ENCODE data around the gene ACAP3. TPM values are rescaled to one million over a fixed set of nuclear protein-coding genes. Genes with fewer than 3 reads are reported as not detected.

Gene ACAP3
- total and polyA plus RNA-seq, 3 experiments from 2014 or later: 6.9 to 38.8 (median 36.4) TPM

GRCh38 chr1:1353389-1354151, 45.8 kb upstream of the ACAP3 start:
- Histone ChIP-seq H3K27ac (ENCODE audit: low read depth, low read length) (no peak overlapping the region), H3K9me3 (ENCODE audit: low read length) (no peaks in the 10 kb centered on the region), H3K36me3 (ENCODE audit: insufficient read depth, low read length) (no peaks in the 10 kb centered on the region), H3K4me1 (ENCODE audit: insufficient read depth, low read length) (peaks cover 17% of the 10 kb centered on the region), H3K27me3 (ENCODE audit: insufficient read depth, low read length, poor library complexity, severe bottlenecking) (peaks cover 4% of the 10 kb centered on the region), H3K4me3 (ENCODE audit: low read length) (no peak overlapping the region)
- Mint-ChIP-seq H3K27ac (peak overlapping the region in 1 of 8 donors; percentile 19), H3K4me1 (peaks cover 5 to 31% (median 9%) of the 10 kb centered on the region in 3 donors), H3K36me3 (no peaks in the 10 kb centered on the region), H3K9me3 (no peaks in the 10 kb centered on the region), H3K27me3 (peaks cover 3 to 21% of the 10 kb centered on the region in 2 donors), H3K4me3 (peak overlapping the region in 4 of 7 donors; percentile 28 to 65 (median 48))
- CTCF ChIA-PET: interaction anchor here (5.0 kb wide), 1 partner anchor 19 kb away, joined by 19 read pairs; no protein-coding TSS in a partner anchor
- DNase-seq: no peak
- POLR2A ChIA-PET: interaction anchor here (0.6 to 1.1 kb wide), 4 partner anchors 18 to 238 kb away, joined by 3 read pairs; partner anchors contain the start of gene C1orf159

- ChIA-PET CTCF (interaction anchor here (5.0 kb wide), 1 partner anchor 19 kb away, joined by 19 read pairs; no protein-coding TSS in a partner anchor), POLR2A (interaction anchor here (0.6 to 1.4 kb wide), 2 partner anchors 19 to 106 kb away, joined by 4 read pairs; no protein-coding TSS in a partner anchor)
- peaks cover 4% of the 10 kb centered on the region for H3K27me3 ChIP-seq (ENCODE audit: insufficient read depth, low read length, poor library complexity, severe bottlenecking)
- Mint-ChIP-seq H3K27me3 (peaks cover 2 to 21% of the 10 kb centered on the region in 2 donors), H3K4me1 (peaks cover 7 to 33% (median 9%) of the 10 kb centered on the region in 3 donors), H3K9me3 (no peaks in the 10 kb centered on the region), H3K4me3 (peak overlapping the region; percentile 46 to 83 (median 67)), H3K27ac (peak overlapping the region in 5 of 8 donors; percentile 19 to 82 (median 61)), H3K36me3 (no peaks in the 10 kb centered on the region)
- DNase-seq: no peak
- H3K4me1 ChIP-seq (ENCODE audit: insufficient read depth, low read length): peaks cover 17% of the 10 kb centered on the region
- no peaks in the 10 kb centered on the region for H3K9me3 ChIP-seq (ENCODE audit: low read length)
- no peaks in the 10 kb centered on the region for H3K36me3 ChIP-seq (ENCODE audit: insufficient read depth, low read length)
- no peak overlapping the region for H3K4me3 ChIP-seq (ENCODE audit: low read length)
- H3K27ac ChIP-seq (ENCODE audit: low read depth, low read length): no peak overlapping the region
Observed at GRCh38 chr1:1352786-1353388, 45.2 kb upstream of the ACAP3 start.

DNA sequence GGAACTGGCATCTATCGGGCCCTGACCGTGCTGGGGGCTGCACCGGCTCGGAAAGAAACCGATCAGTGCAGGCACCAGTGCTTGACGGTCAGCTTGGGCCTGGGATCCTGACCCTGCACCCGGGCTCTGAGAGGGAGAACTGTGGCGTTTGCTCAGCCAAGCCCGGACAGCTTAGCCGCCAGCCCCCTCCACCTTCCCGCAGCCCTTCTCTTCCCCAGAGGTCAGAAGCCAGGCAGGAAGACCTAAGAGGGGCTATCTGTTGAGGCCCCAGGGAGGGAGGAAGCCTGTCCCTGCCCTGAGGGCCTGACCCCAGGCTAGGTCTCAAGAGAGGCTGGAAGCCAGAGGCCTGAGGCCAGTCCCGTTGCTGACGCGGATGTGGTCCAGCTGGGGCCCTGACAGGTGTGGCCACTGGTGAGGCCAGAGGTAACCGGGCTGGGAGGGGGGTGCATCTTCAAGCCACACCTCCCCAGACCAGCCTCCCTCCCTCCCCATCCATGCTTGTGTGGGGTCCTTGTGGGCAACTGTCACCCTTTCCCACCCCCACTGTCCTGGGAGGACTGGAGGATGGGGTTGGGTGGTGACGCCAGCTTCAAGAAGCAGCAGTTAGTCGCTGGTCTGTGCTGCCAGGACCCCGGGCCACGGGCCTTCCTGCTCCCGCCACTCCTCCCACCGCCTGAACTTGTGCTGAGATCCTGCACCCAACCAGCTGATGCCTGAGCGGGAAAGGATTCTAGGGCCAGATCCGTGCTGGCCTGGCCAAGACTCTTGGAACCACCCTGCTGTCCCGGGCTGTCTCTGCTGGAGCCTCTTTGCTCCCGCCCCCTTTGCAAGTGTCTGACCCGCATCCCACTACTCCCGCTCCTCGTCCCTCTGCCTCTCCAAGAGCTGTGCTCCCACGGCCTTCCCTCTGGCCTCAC, 44.0 kb upstream of the ACAP3 start:
- no peak for DNase-seq
- Histone ChIP-seq H3K27ac (ENCODE audit: low read depth, low read length) (no peak overlapping the region), H3K4me1 (ENCODE audit: insufficient read depth, low read length) (peaks cover 25% of the 10 kb centered on the region), H3K36me3 (ENCODE audit: insufficient read depth, low read length) (no peaks in the 10 kb centered on the region), H3K4me3 (ENCODE audit: low read length) (no peak overlapping the region), H3K9me3 (ENCODE audit: low read length) (no peaks in the 10 kb centered on the region), H3K27me3 (ENCODE audit: insufficient read depth, low read length, poor library complexity, severe bottlenecking) (peaks cover 4% of the 10 kb centered on the region)
- H3K27me3 Mint-ChIP-seq: peaks cover 2 to 17% of the 10 kb centered on the region in 2 donors
- H3K9me3 Mint-ChIP-seq: no peaks in the 10 kb centered on the region
- H3K36me3 Mint-ChIP-seq: no peaks in the 10 kb centered on the region
- CTCF ChIA-PET: interaction anchor here (5.0 kb wide), 1 partner anchor 20 kb away, joined by 19 read pairs; no protein-coding TSS in a partner anchor
- POLR2A ChIA-PET: interaction anchor here (1.4 kb wide), 1 partner anchor 20 kb away, joined by 4 read pairs; no protein-coding TSS in a partner anchor
- peaks cover 14 to 39% (median 15%) of the 10 kb centered on the region in 3 donors for H3K4me1 Mint-ChIP-seq
- H3K4me3 Mint-ChIP-seq: peak overlapping the region; percentile 50 to 84 (median 67)
- peak overlapping the region in 6 of 8 donors; percentile 61 to 97 (median 66) for H3K27ac Mint-ChIP-seq

DNA sequence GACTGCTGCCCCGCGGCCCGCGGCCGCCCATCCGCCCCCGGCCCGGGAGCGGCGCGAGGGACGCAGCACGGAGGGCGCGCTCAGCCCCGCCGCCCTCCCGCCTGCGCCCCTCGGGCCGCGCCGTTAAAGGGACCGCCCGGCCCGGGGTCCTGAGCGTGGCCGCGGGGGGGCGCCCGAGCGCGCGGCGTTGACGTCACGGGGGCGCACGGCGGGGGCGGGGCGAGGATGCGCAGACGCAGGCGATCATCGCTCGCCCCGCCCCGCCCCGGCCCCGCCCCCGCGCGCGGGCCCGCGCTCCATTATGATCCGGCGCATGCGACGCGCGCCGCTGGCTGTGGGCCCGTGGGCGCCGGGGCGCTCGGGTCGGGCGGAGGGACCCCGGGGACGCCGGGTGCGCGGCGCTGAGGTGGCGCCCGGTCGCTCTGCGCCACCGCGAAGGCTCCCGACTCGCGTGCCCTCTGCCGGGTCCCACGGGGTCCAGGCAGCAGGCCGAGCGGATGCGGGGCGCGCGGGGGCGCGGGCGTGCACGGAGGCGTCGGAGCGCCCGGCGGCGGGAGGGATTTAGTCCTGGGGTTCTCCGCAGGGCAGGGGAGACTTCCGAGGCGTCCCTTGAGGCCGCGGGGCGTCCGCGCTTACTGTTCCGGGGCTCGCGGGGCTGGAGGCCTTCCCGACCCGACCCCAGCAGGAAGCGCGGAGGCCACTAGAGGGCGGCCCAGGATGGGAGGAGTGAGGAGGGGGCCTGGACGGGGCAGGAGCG, 41.7 kb upstream of the ACAP3 start, which contains the start of gene DVL1:
Gene DVL1, minus strand, starts transcription at position 163 of the 757 bp plus-strand sequence. CDS start 353 bp downstream, outside the sequence.
- POLR2A ChIA-PET: interaction anchor here (1.2 kb wide), 1 partner anchor 22 kb away, joined by 3 read pairs; no protein-coding TSS in a partner anchor
- H3K27me3 Mint-ChIP-seq: peaks cover 0 to 17% of the 10 kb centered on the region in 2 donors
- H3K4me1 ChIP-seq (ENCODE audit: insufficient read depth, low read length): peaks cover 28% of the 10 kb centered on the region

GRCh38 chr1:1348420-1349255, 40.9 kb upstream of the ACAP3 start:
- Mint-ChIP-seq H3K27me3 (peaks cover 0 to 11% of the 10 kb centered on the region in 2 donors), H3K27ac (peak overlapping the region in 4 of 8 donors; percentile 9 to 73 (median 50)), H3K4me1 (peaks cover 14 to 39% (median 16%) of the 10 kb centered on the region in 3 donors), H3K4me3 (peak overlapping the region; percentile 52 to 87 (median 78)), H3K9me3 (no peaks in the 10 kb centered on the region), H3K36me3 (no peaks in the 10 kb centered on the region)
- H3K9me3 ChIP-seq (ENCODE audit: low read length): no peaks in the 10 kb centered on the region
- DNase-seq: no peak
- ChIA-PET POLR2A (interaction anchor here (1.2 kb wide), 1 partner anchor 23 kb away, joined by 3 read pairs; no protein-coding TSS in a partner anchor), CTCF (interaction anchor here (1.0 to 1.4 kb wide), 4 partner anchors 23 to 43 kb away, joined by 3 to 7 read pairs (median 6); no protein-coding TSS in a partner anchor)
- H3K27me3 ChIP-seq (ENCODE audit: insufficient read depth, low read length, poor library complexity, severe bottlenecking): peaks cover 4% of the 10 kb centered on the region
- peak overlapping the region; percentile 50 for H3K4me3 ChIP-seq (ENCODE audit: low read length)
- H3K36me3 ChIP-seq (ENCODE audit: insufficient read depth, low read length): no peaks in the 10 kb centered on the region
- H3K4me1 ChIP-seq (ENCODE audit: insufficient read depth, low read length): peaks cover 21% of the 10 kb centered on the region
- H3K27ac ChIP-seq (ENCODE audit: low read depth, low read length): peak overlapping the region; percentile 61

More for the DNA sequence above, 41.7 kb upstream of the ACAP3 start, which contains the start of gene DVL1:
- H3K36me3 Mint-ChIP-seq: no peaks in the 10 kb centered on the region
- DNase-seq: peak; percentile 68 to 81 (median 75)
- peak within 1 kb of the TSS; percentile 52 to 87 (median 78) for H3K4me3 Mint-ChIP-seq
- H3K27ac Mint-ChIP-seq: peak within 1 kb of the TSS in 4 of 8 donors; percentile 9 to 73 (median 50)
- Histone ChIP-seq H3K36me3 (ENCODE audit: insufficient read depth, low read length) (no peaks in the 10 kb centered on the region), H3K27ac (ENCODE audit: low read depth, low read length) (peak within 1 kb of the TSS; percentile 69), H3K9me3 (ENCODE audit: low read length) (no peaks in the 10 kb centered on the region), H3K4me3 (ENCODE audit: low read length) (peak within 1 kb of the TSS; percentile 50), H3K27me3 (ENCODE audit: insufficient read depth, low read length, poor library complexity, severe bottlenecking) (peaks cover 4% of the 10 kb centered on the region)
- CTCF ChIA-PET: interaction anchor here (1.3 kb wide), 1 partner anchor 22 kb away, joined by 7 read pairs; no protein-coding TSS in a partner anchor
- H3K9me3 Mint-ChIP-seq: no peaks in the 10 kb centered on the region
- H3K4me1 Mint-ChIP-seq: peaks cover 14 to 46% (median 16%) of the 10 kb centered on the region in 3 donors

GRCh38 chr1:1347663-1348419, 40.1 kb upstream of the ACAP3 start:
- H3K4me1 Mint-ChIP-seq: peaks cover 13 to 32% (median 16%) of the 10 kb centered on the region in 3 donors
- CTCF ChIA-PET: interaction anchor here (1.0 to 2.1 kb wide), 5 partner anchors 24 to 42 kb away, joined by 3 to 7 read pairs (median 6); no protein-coding TSS in a partner anchor
- peak overlapping the region; percentile 61 for H3K27ac ChIP-seq (ENCODE audit: low read depth, low read length)
- peaks cover 4% of the 10 kb centered on the region for H3K27me3 ChIP-seq (ENCODE audit: insufficient read depth, low read length, poor library complexity, severe bottlenecking)
- DNase-seq: no peak
- H3K36me3 ChIP-seq (ENCODE audit: insufficient read depth, low read length): no peaks in the 10 kb centered on the region
- H3K4me1 ChIP-seq (ENCODE audit: insufficient read depth, low read length): peaks cover 16% of the 10 kb centered on the region
- POLR2A ChIA-PET: no interaction called here
- H3K9me3 ChIP-seq (ENCODE audit: low read length): no peaks in the 10 kb centered on the region
- peak overlapping the region; percentile 50 for H3K4me3 ChIP-seq (ENCODE audit: low read length)
- peak overlapping the region in 4 of 8 donors; percentile 20 to 73 (median 67) for H3K27ac Mint-ChIP-seq
- H3K27me3 Mint-ChIP-seq: peaks cover 0 to 10% of the 10 kb centered on the region in 2 donors
- H3K36me3 Mint-ChIP-seq: no peaks in the 10 kb centered on the region
- no peaks in the 10 kb centered on the region for H3K9me3 Mint-ChIP-seq
- peak overlapping the region; percentile 52 to 87 (median 78) for H3K4me3 Mint-ChIP-seq

Measured in CD8-positive, alpha-beta memory T cell (primary cell).